Transverse colon (tissue), 4 donors: Measurements from ENCODE around the gene RTP3. TPM values are rescaled to one million over a fixed set of nuclear protein-coding genes. Genes with fewer than 3 reads are reported as not detected.

ENCODE experiments used
- DNase-seq: peaks from one replicate; pipeline ENCODE4 v3.0.0-alpha.2; 2019
- H3K27ac ChIP-seq, 4 donors: fragments of 200-600 bp; sonication (generic); 2 replicates each; pipeline ENCODE4 v1.5.1; 2016 to 2018; ENCODE audit warnings: inconsistent platforms in 4 of 4
- H3K27me3 ChIP-seq: fragments of 200-600 bp; sonication (generic); 2 replicates; pipeline ENCODE4 v1.5.1; 2017; ENCODE audit warnings: inconsistent platforms
- H3K36me3 ChIP-seq, 4 donors: fragments of 200-600 bp; sonication (generic); 2 replicates each; pipeline ENCODE4 v1.5.1; 2017 to 2019; ENCODE audit warnings: inconsistent platforms in 4 of 4
- H3K4me1 ChIP-seq, 4 donors: fragments of 200-600 bp; sonication (generic); 2 replicates each; pipeline ENCODE4 v1.5.1; 2017 to 2020; ENCODE audit warnings: inconsistent platforms in 4 of 4
- H3K4me3 ChIP-seq, 4 donors: fragments of 200-600 bp; sonication (generic); 1 replicate in 1 of 4; 2 replicates in 3 of 4; pipeline versions ENCODE4 v1.5.1 to v1.6.1; 2017 to 2019; ENCODE audit warnings: inconsistent platforms in 4 of 4
- H3K9me3 ChIP-seq, 2 donors: fragments of 200-600 bp; sonication (generic); 2 replicates each; pipeline ENCODE4 v1.5.1; 2017 to 2019; ENCODE audit warnings: inconsistent platforms in 2 of 2
- EP300 ChIP-seq: sonication (generic); formaldehyde crosslinking; IDR thresholded peaks from one replicate; pipeline ENCODE4 v1.6.1; 2017; ENCODE audit warnings: antibody characterized with exemption, low read depth
- POLR2A ChIP-seq: fragments of 450-650 bp; IDR thresholded peaks from one replicate; pipeline ENCODE4 v1.6.1; 2016; ENCODE audit warnings: antibody characterized with exemption, mild to moderate bottlenecking, moderate library complexity
- POLR2AphosphoS5 ChIP-seq, 3 donors: sonication (generic); formaldehyde crosslinking; IDR thresholded peaks; one replicate each; pipeline ENCODE4 v1.6.1; 2016; ENCODE audit warnings: antibody characterized with exemption in 3 of 3
- WGBS, 2 donors: methylation state at CpG; one replicate each; pipeline ENCODE4 v1.1.5; 2018; ENCODE audit warnings: low coverage in 1 of 2; 5-methylcytosine and 5-hydroxymethylcytosine counted together
- in situ Hi-C, 4 donors: fragments of 200-750 bp; cut with MboI; loops; one replicate each; pipeline versions ENCODE4 v1.15.0 to v1.15.1; 2017; ENCODE audit warnings: low sequenced_read_pairs in 3 of 4, low pct_ligation_motif_present in 1 of 4, low pct_unique_long_range_greater_than_20kb in 1 of 4
- intact Hi-C: fragments of 100-400 bp; cut with DNase I; formaldehyde crosslinking; loops from one replicate; pipeline ENCODE4 v1.15.1; 2023; ENCODE audit warnings: low total_unique reads
- total RNA-seq, 4 donors: library from RNA; depleted of rRNA; stranded (reverse); fragments of >200 nt; gene quantifications; one replicate each; pipeline ENCODE4 v1.1.0, GENCODE V29; 2016
- TF ChIP-seq, protein P1 (sequence below), 5 experiments: fragments of 200-600 bp in 3 of 5; fragments of 450-650 bp in 2 of 5; sonication (generic) in 3 of 5; IDR thresholded peaks; 1 replicate in 2 of 5; 2 replicates in 3 of 5; pipeline ENCODE4 v1.5.1; 2016 to 2017; ENCODE audit warnings: antibody characterized with exemption in 5 of 5, inconsistent platforms in 3 of 5, mild to moderate bottlenecking in 2 of 5, moderate library complexity in 1 of 5

RTP3 gene
- total RNA-seq, 4 donors from 2014 or later, result not detected

DNA sequence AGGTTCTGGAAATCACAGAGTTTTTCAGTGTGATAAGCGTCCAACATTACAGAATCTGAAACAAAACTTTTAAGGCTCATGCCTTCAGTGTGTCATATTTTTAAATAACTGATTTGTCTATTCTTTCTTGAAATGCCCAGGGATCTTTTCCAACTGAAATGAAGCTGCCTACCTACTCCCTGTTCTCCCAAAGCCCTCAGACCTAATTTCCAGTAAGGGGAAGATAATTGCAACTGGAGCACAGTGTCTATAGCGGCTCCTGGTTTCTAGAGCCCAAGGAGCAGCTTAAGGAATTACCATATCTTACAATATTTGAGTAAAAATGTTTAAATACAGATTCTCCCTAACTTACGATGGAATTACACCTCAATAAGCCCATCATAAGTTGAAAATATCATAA, 35.3 kb downstream of the RTP3 start:
- DNase-seq, result no peak
- Histone ChIP-seq H3K4me1 (peaks cover 0 to 2% (median 0%) of the 10 kb centered on the region in 4 donors), H3K36me3 (no peaks in the 10 kb centered on the region), H3K9me3 (no peaks in the 10 kb centered on the region), H3K27me3 (no peaks in the 10 kb centered on the region), H3K27ac (no peak overlapping the region), H3K4me3 (no peak overlapping the region)
- WGBS, 2 donors, result 89 to 96% methylated on average over 3 of the region's 3 CpGs
- intact Hi-C loops (no loop called here), in situ Hi-C loops (no loop called here)
- TF ChIP-seq EP300, result no peak
- no peak for TF ChIP-seq POLR2A
- TF ChIP-seq, protein P1, sequence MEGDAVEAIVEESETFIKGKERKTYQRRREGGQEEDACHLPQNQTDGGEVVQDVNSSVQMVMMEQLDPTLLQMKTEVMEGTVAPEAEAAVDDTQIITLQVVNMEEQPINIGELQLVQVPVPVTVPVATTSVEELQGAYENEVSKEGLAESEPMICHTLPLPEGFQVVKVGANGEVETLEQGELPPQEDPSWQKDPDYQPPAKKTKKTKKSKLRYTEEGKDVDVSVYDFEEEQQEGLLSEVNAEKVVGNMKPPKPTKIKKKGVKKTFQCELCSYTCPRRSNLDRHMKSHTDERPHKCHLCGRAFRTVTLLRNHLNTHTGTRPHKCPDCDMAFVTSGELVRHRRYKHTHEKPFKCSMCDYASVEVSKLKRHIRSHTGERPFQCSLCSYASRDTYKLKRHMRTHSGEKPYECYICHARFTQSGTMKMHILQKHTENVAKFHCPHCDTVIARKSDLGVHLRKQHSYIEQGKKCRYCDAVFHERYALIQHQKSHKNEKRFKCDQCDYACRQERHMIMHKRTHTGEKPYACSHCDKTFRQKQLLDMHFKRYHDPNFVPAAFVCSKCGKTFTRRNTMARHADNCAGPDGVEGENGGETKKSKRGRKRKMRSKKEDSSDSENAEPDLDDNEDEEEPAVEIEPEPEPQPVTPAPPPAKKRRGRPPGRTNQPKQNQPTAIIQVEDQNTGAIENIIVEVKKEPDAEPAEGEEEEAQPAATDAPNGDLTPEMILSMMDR (IDR thresholded peaks at IDR 0.05), result no peak
- no peak for TF ChIP-seq POLR2AphosphoS5 (IDR thresholded peaks at IDR 0.05)

DNA sequence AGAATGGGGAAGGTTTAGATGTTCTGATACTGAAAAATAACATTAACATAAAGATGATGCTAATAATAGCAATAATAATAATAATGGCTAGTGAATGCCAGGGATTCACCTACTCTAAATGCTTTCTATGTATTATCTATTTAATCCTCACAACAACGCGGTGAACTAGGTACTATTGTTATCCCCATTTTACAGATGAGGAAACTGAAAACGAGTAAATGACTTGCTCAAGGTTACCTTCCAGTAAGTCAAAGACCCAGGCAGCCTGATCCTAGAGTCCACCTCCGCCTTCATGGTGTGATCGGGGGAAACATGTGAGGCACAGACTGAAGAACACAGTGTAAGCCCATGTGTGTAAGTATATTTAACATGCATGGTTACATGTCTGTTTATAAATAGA, 38.0 kb downstream of the RTP3 start:
- WGBS, 2 donors, result 96 to 100% methylated on average over 2 to 5 of the region's 5 CpGs
- TF ChIP-seq, protein P1 (IDR thresholded peaks at IDR 0.05), result no peak
- TF ChIP-seq POLR2A (no peak), POLR2AphosphoS5 (IDR thresholded peaks at IDR 0.05) (no peak), EP300 (no peak)
- Histone ChIP-seq H3K27me3 (no peaks in the 10 kb centered on the region), H3K9me3 (no peaks in the 10 kb centered on the region), H3K4me3 (no peak overlapping the region), H3K4me1 (peaks cover 0 to 10% (median 0%) of the 10 kb centered on the region in 4 donors), H3K36me3 (no peaks in the 10 kb centered on the region), H3K27ac (no peak overlapping the region)
- intact Hi-C loops, result no loop called here
- DNase-seq, result no peak
- in situ Hi-C loops, result no loop called here

- no peak for DNase-seq
- TF ChIP-seq POLR2AphosphoS5 (IDR thresholded peaks at IDR 0.05) (no peak), POLR2A (no peak), EP300 (no peak)
- TF ChIP-seq, protein P1 (IDR thresholded peaks at IDR 0.05), result no peak
- in situ Hi-C loops, result no loop called here
- Histone ChIP-seq H3K9me3 (no peaks in the 10 kb centered on the region), H3K4me1 (peaks cover 0 to 10% (median 0%) of the 10 kb centered on the region in 4 donors), H3K36me3 (no peaks in the 10 kb centered on the region), H3K27ac (no peak overlapping the region), H3K27me3 (no peaks in the 10 kb centered on the region), H3K4me3 (no peak overlapping the region)
- intact Hi-C loops, result no loop called here
These were observed 39.0 kb downstream of the RTP3 start for GRCh38 chr3:46536758-46537157.

- Histone ChIP-seq H3K4me3 (no peak overlapping the region), H3K4me1 (peaks cover 0 to 10% (median 0%) of the 10 kb centered on the region in 4 donors), H3K27ac (no peak overlapping the region), H3K9me3 (no peaks in the 10 kb centered on the region), H3K27me3 (no peaks in the 10 kb centered on the region), H3K36me3 (no peaks in the 10 kb centered on the region)
- no peak for DNase-seq
- WGBS, 2 donors, result 88% methylated on average over 1 of the region's 1 CpG; no CpG with 5 or more reads in 1 of the 2 donors
- no peak for TF ChIP-seq EP300
- TF ChIP-seq, protein P1 (IDR thresholded peaks at IDR 0.05), result no peak
- no peak for TF ChIP-seq POLR2A
- TF ChIP-seq POLR2AphosphoS5 (IDR thresholded peaks at IDR 0.05), result no peak
- intact Hi-C loops, result no loop called here
- in situ Hi-C loops, result no loop called here
These were observed 39.5 kb downstream of the RTP3 start for GRCh38 chr3:46537316-46537715.
